HG02610 (cell line): ENCODE results near the gene CRYZL1.
"Not testable (repeated sequence)": the region's sequence is repeated elsewhere in the genome, so short reads cannot be mapped to it uniquely, and the experiment has no call there.

Source experiments
- ATAC-seq: cut with Tn5 transposase; IDR thresholded peaks from one replicate; pipeline ENCODE4 v1.9.1; 2021; ENCODE audit warnings: mild to moderate bottlenecking, moderate library complexity; ENCODE audit not compliant: unreplicated experiment

CRYZL1 gene

GRCh38 chr21:33640697-33641351 is 717 bp downstream of the CRYZL1 start:
- no peak for ATAC-seq

- ATAC-seq: no peak
These were observed 7.3 kb downstream of the CRYZL1 start for GRCh38 chr21:33634254-33634653.

GRCh38 chr21:33626151-33626550 is 15.4 kb downstream of the CRYZL1 start:
- ATAC-seq: not testable (repeated sequence)

- no peak for ATAC-seq
These were observed 19.3 kb downstream of the CRYZL1 start for GRCh38 chr21:33622253-33622652.

GRCh38 chr21:33619726-33620125 is 21.8 kb downstream of the CRYZL1 start:
- no peak for ATAC-seq

- no peak for ATAC-seq
These were observed 23.1 kb downstream of the CRYZL1 start for GRCh38 chr21:33618407-33618806.

- not testable (repeated sequence) for ATAC-seq
These were observed 24.0 kb downstream of the CRYZL1 start for GRCh38 chr21:33617565-33617964.

- ATAC-seq: no peak
These were observed 30.4 kb downstream of the CRYZL1 start for GRCh38 chr21:33611006-33611744.

- ATAC-seq: no peak
These were observed 33.0 kb downstream of the CRYZL1 start for GRCh38 chr21:33608559-33608958.

- ATAC-seq: no peak
These were observed 43.5 kb downstream of the CRYZL1 start for GRCh38 chr21:33598051-33598450.

GRCh38 chr21:33588485-33589335 is 52.8 kb downstream of the CRYZL1 start, which contains the start of gene DONSON:
DONSON (minus strand) TSS chr21:33588684; CDS start chr21:33588641, 43 bp downstream.
- peak; percentile 93 for ATAC-seq

GRCh38 chr21:33587792-33588484 is 53.6 kb downstream of the CRYZL1 start:
- peak; percentile 30 for ATAC-seq

GRCh38 chr21:33586927-33587326 is 54.6 kb downstream of the CRYZL1 start:
- no peak for ATAC-seq

- no peak for ATAC-seq
These were observed 57.1 kb downstream of the CRYZL1 start for GRCh38 chr21:33584455-33584854.

GRCh38 chr21:33578959-33579542 is 62.5 kb downstream of the CRYZL1 start:
- ATAC-seq: no peak

GRCh38 chr21:33578214-33578613 is 63.3 kb downstream of the CRYZL1 start:
- ATAC-seq: no peak

- ATAC-seq: not testable (repeated sequence)
These were observed 64.8 kb downstream of the CRYZL1 start for GRCh38 chr21:33576741-33577141.

GRCh38 chr21:33572350-33572749 is 69.2 kb downstream of the CRYZL1 start:
- ATAC-seq: no peak

GRCh38 chr21:33569991-33570390 is 71.5 kb downstream of the CRYZL1 start:
- no peak for ATAC-seq

- no peak for ATAC-seq
These were observed 73.1 kb downstream of the CRYZL1 start for GRCh38 chr21:33568448-33568847.
